GM12878 (cell line): ENCODE measurements around the gene RPL7L1. TPM values are rescaled to one million over a fixed set of nuclear protein-coding genes. Genes with fewer than 3 reads are reported as not detected.
A peak's percentile ranks its signal among the peaks of the same experiment; 100 is the strongest.

Experiments used
- ASH2L ChIP-seq: fragments of 300-600, 200-600 bp; sonication (generic); IDR thresholded peaks from 2 replicates; pipeline ENCODE4 v1.6.1; 2017; ENCODE audit warnings: low read depth, mild to moderate bottlenecking, borderline replicate concordance
- ATF2 ChIP-seq: IDR thresholded peaks from 2 replicates; pipeline ENCODE4 v1.6.1; 2012; ENCODE audit warnings: low read length, inconsistent platforms
- BCL11A ChIP-seq: IDR thresholded peaks from 2 replicates; pipeline ENCODE4 v1.6.1; 2011; ENCODE audit warnings: low read depth, low read length
- BRCA1 ChIP-seq: IDR thresholded peaks from 2 replicates; pipeline ENCODE4 v1.6.1; 2011; ENCODE audit warnings: low read depth, low read length, improper control_type of control experiment
- CEBPB ChIP-seq, 2 experiments: fragments of 150-350 bp in 1 of 2; IDR thresholded peaks; 2 replicates each; pipeline ENCODE4 v1.6.1; 2012 to 2014; ENCODE audit warnings: low read depth in 2 of 2, low read length in 2 of 2, borderline replicate concordance in 1 of 2, inconsistent platforms in 1 of 2
- CHD2 ChIP-seq: IDR thresholded peaks from 2 replicates; pipeline ENCODE4 v1.6.1; 2011; ENCODE audit warnings: low read depth, low read length, improper control_type of control experiment, borderline replicate concordance
- CREM ChIP-seq: IDR thresholded peaks from 2 replicates; pipeline ENCODE4 v1.6.1; 2014; ENCODE audit warnings: antibody characterized with exemption, low read depth
- EED ChIP-seq: sonication (generic); IDR thresholded peaks from 2 replicates; pipeline ENCODE4 v1.6.1; 2016; ENCODE audit warnings: antibody characterized with exemption, low read depth
- HDAC2 ChIP-seq: fragments of 200-600 bp; sonication (generic); IDR thresholded peaks from 2 replicates; pipeline ENCODE4 v1.6.1; 2017
- HDAC6 ChIP-seq: fragments of 200-600 bp; sonication (generic); IDR thresholded peaks from one replicate; pipeline ENCODE4 v1.8.0; 2017; ENCODE audit warnings: antibody characterized with exemption; ENCODE audit not compliant: unreplicated experiment
- IKZF1 ChIP-seq: fragments of 450-650 bp; conservative IDR thresholded peaks from 2 replicates; pipeline ENCODE4 v1.6.1; 2017; ENCODE audit warnings: antibody characterized with exemption, mild to moderate bottlenecking
- JUNB ChIP-seq: IDR thresholded peaks from 2 replicates; pipeline ENCODE4 v1.6.1; 2016; ENCODE audit warnings: antibody characterized with exemption, mild to moderate bottlenecking
- KDM1A ChIP-seq: fragments of 200-600 bp; sonication (generic); IDR thresholded peaks from 2 replicates; pipeline ENCODE4 v1.6.1; 2016; ENCODE audit warnings: borderline replicate concordance
- MAX ChIP-seq: IDR thresholded peaks from 2 replicates; pipeline ENCODE4 v1.6.1; 2012; ENCODE audit warnings: low read depth, low read length, improper control_type of control experiment
- MEF2A ChIP-seq: IDR thresholded peaks from 2 replicates; pipeline ENCODE4 v1.6.1; 2011; ENCODE audit warnings: low read depth, mild to moderate bottlenecking, low read length, moderate library complexity; ENCODE audit not compliant: insufficient read depth
- NFYA ChIP-seq: IDR thresholded peaks from 2 replicates; pipeline ENCODE4 v1.6.1; 2011; ENCODE audit warnings: low read depth, mild to moderate bottlenecking, low read length, improper control_type of control experiment, borderline replicate concordance
- POLR2A ChIP-seq: IDR thresholded peaks from 2 replicates; pipeline ENCODE4 v1.6.1; 2011; ENCODE audit warnings: low read depth, mild to moderate bottlenecking, low read length
- RCOR1 ChIP-seq: conservative IDR thresholded peaks from 2 replicates; pipeline ENCODE4 v1.6.1; 2012; ENCODE audit warnings: low read depth, low read length, improper control_type of control experiment
- RUNX3 ChIP-seq: IDR thresholded peaks from 2 replicates; pipeline ENCODE4 v1.6.1; 2012; ENCODE audit warnings: low read length, inconsistent platforms
- SIN3A ChIP-seq: IDR thresholded peaks from 2 replicates; pipeline ENCODE4 v1.6.1; 2012; ENCODE audit warnings: low read depth, low read length, improper control_type of control experiment
- SMAD5 ChIP-seq: IDR thresholded peaks from 2 replicates; pipeline ENCODE4 v1.6.1; 2016; ENCODE audit warnings: antibody characterized with exemption, low read depth
- SMARCA5 ChIP-seq: fragments of 450-650 bp; IDR thresholded peaks from 2 replicates; pipeline ENCODE4 v1.6.1; 2017; ENCODE audit warnings: mild to moderate bottlenecking
- SPI1 ChIP-seq: IDR thresholded peaks from 2 replicates; pipeline ENCODE4 v1.6.1; 2011; ENCODE audit warnings: low read depth, mild to moderate bottlenecking, low read length, moderate library complexity, borderline replicate concordance; ENCODE audit not compliant: insufficient read depth
- SREBF1 ChIP-seq: IDR thresholded peaks from 2 replicates; pipeline ENCODE4 v1.6.1; 2012; ENCODE audit warnings: mild to moderate bottlenecking, low read length
- TCF12 ChIP-seq: IDR thresholded peaks from 2 replicates; pipeline ENCODE4 v1.6.1; 2011; ENCODE audit warnings: low read depth, mild to moderate bottlenecking, low read length
- TCF3 ChIP-seq: IDR thresholded peaks from 2 replicates; pipeline ENCODE4 v1.6.1; 2012; ENCODE audit warnings: low read depth, mild to moderate bottlenecking, low read length, borderline replicate concordance; ENCODE audit not compliant: insufficient read depth
- USF1 ChIP-seq: IDR thresholded peaks from 2 replicates; pipeline ENCODE4 v1.6.1; 2011; ENCODE audit warnings: borderline replicate concordance, low read depth, mild to moderate bottlenecking, moderate library complexity, mixed read lengths, low read length; ENCODE audit not compliant: insufficient read depth; ENCODE audit errors: extremely low read length
- ZNF207 ChIP-seq: fragments of 450-650 bp; IDR thresholded peaks from 2 replicates; pipeline ENCODE4 v1.6.1; 2014; ENCODE audit warnings: antibody characterized with exemption, mild to moderate bottlenecking, borderline replicate concordance
- ZZZ3 ChIP-seq: IDR thresholded peaks from 2 replicates; pipeline ENCODE4 v1.6.1; 2011; ENCODE audit warnings: low read depth; ENCODE audit not compliant: control insufficient read depth, insufficient read length
- polyA plus RNA-seq, 11 experiments: library from polyadenylated mRNA; depleted of rRNA in 4 of 11; unstranded in 6 of 11; stranded (reverse) in 5 of 11; fragments of >200 nt; fragmentation: Nextera tagmentation in 4 of 11; fragmentation: Illumina TruSeq in 1 of 11; extraction: Ambion mirVana in 4 of 11; extraction: Trizol in 1 of 11; gene quantifications; 1 replicate in 1 of 11; 2 replicates in 10 of 11; pipeline versions ENCODE4 v1.2.1 to v1.2.3, GENCODE V29; 2011 to 2016; ENCODE audit warnings: inconsistent platforms in 2 of 11, missing spikeins in 2 of 11, low read depth in 1 of 11
- total RNA-seq, 4 experiments: library from RNA; depleted of rRNA in 3 of 4; stranded (reverse); fragments of >200 nt in 3 of 4; fragmentation: Illumina TruSeq in 1 of 4; extraction: Trizol in 1 of 4; gene quantifications; 2 replicates each; pipeline versions ENCODE4 v1.2.1 to v1.2.3, GENCODE V29; 2013 to 2021
- TF ChIP-seq, protein P1 (sequence below), 3 experiments: IDR thresholded peaks in 2 of 3; conservative IDR thresholded peaks in 1 of 3; 2 replicates each; pipeline ENCODE4 v1.5.1; 2011; ENCODE audit warnings: low read depth in 3 of 3, low read length in 3 of 3, mild to moderate bottlenecking in 3 of 3, control low read depth in 2 of 3, moderate library complexity in 2 of 3, inconsistent platforms in 1 of 3, mixed read lengths in 1 of 3; ENCODE audit not compliant: control insufficient read depth in 2 of 3, insufficient read depth in 1 of 3; ENCODE audit errors: extremely low read depth in 1 of 3

The RPL7L1 gene
- total and polyA plus RNA-seq, 10 of the 15 experiments (the other 5 are each of a cell fraction or from before 2014, with no cell fraction given): 54.1 to 154 (median 104) TPM

- peak; percentile 100 for TF ChIP-seq SPI1
- no peak for TF ChIP-seq BRCA1
- peak; percentile 97 for TF ChIP-seq RUNX3
- TF ChIP-seq, protein P1, sequence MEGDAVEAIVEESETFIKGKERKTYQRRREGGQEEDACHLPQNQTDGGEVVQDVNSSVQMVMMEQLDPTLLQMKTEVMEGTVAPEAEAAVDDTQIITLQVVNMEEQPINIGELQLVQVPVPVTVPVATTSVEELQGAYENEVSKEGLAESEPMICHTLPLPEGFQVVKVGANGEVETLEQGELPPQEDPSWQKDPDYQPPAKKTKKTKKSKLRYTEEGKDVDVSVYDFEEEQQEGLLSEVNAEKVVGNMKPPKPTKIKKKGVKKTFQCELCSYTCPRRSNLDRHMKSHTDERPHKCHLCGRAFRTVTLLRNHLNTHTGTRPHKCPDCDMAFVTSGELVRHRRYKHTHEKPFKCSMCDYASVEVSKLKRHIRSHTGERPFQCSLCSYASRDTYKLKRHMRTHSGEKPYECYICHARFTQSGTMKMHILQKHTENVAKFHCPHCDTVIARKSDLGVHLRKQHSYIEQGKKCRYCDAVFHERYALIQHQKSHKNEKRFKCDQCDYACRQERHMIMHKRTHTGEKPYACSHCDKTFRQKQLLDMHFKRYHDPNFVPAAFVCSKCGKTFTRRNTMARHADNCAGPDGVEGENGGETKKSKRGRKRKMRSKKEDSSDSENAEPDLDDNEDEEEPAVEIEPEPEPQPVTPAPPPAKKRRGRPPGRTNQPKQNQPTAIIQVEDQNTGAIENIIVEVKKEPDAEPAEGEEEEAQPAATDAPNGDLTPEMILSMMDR (IDR thresholded peaks at IDR 0.05 in 2 of 3, conservative IDR thresholded peaks at IDR 0.05 in 1 of 3; ENCODE audit: control insufficient read depth in 2 of 3, extremely low read depth in 1 of 3, insufficient read depth in 1 of 3, low read depth in 3 of 3, low read length in 3 of 3): no peak
- TF ChIP-seq CHD2: 0 out of 2 replicates have a peak, but pooled peaks have one; percentile 30
- peak; percentile 73; the same call in 1 of the 2 replicates for TF ChIP-seq SMARCA5
- TF ChIP-seq MEF2A: peak; percentile 58; the same call in 1 of the 2 replicates
- TF ChIP-seq MAX: peak; percentile 29; the same call in 1 of the 2 replicates
- peak; percentile 97 for TF ChIP-seq IKZF1
- TF ChIP-seq ZNF207: no peak
- TF ChIP-seq JUNB: peak; percentile 98
- TF ChIP-seq EED: peak; percentile 94
- TF ChIP-seq TCF12: peak; percentile 83; the same call in 1 of the 2 replicates
- TF ChIP-seq ATF2: peak; percentile 88; the same call in 1 of the 2 replicates
- peak; percentile 98 for TF ChIP-seq BCL11A
- no peak for TF ChIP-seq ZZZ3
- TF ChIP-seq RCOR1: peak; percentile 97
- TF ChIP-seq HDAC6: no peak
- TF ChIP-seq SREBF1: no peak
- 0 out of 2 replicates have a peak, but pooled peaks have one; percentile 40 for TF ChIP-seq SMAD5
- TF ChIP-seq TCF3: peak; percentile 52; the same call in 1 of the 2 replicates
- no peak for TF ChIP-seq KDM1A
- peak; percentile 63 for TF ChIP-seq POLR2A
- no peak for TF ChIP-seq USF1
- no peak; the same call in 1 of the 2 replicates for TF ChIP-seq ASH2L
- peak; percentile 87 for TF ChIP-seq CREM
- TF ChIP-seq CEBPB (IDR thresholded peaks at IDR 0.05; ENCODE audit: borderline replicate concordance in 1 of 2, low read depth in 2 of 2, low read length in 2 of 2): no peak
- no peak for TF ChIP-seq NFYA
- no peak for TF ChIP-seq HDAC2
- peak; percentile 23; the same call in 1 of the 2 replicates for TF ChIP-seq SIN3A
These were observed 50.5 kb downstream of the RPL7L1 start (continued) for GRCh38 chr6:42929821-42930360.
